IPS-20b (cell line): ENCODE data around the gene CCDC68.

Source experiments
- H3K27ac ChIP-seq: one replicate; pipeline ENCODE4 v1.5.1; 2013; ENCODE audit warnings: low read length
- H3K27me3 ChIP-seq: 2 replicates; pipeline ENCODE4 v1.6.1; 2013; ENCODE audit warnings: mild to moderate bottlenecking, low read length, inconsistent platforms; ENCODE audit not compliant: insufficient read depth
- H3K36me3 ChIP-seq: 2 replicates; pipeline ENCODE4 v1.6.1; 2013; ENCODE audit warnings: low read depth, mild to moderate bottlenecking, inconsistent platforms, low read length, moderate library complexity; ENCODE audit not compliant: insufficient read depth
- H3K4me1 ChIP-seq: 2 replicates; pipeline ENCODE4 v1.6.1; 2013; ENCODE audit warnings: mild to moderate bottlenecking, control low read depth, inconsistent platforms, low read length, moderate library complexity; ENCODE audit not compliant: insufficient read depth
- H3K4me3 ChIP-seq: 2 replicates; pipeline ENCODE4 v1.5.1; 2013; ENCODE audit warnings: mild to moderate bottlenecking, low read length, inconsistent platforms
- H3K9ac ChIP-seq: 2 replicates; pipeline ENCODE4 v1.6.1; 2013; ENCODE audit warnings: low read depth, mild to moderate bottlenecking, inconsistent platforms, low read length, moderate library complexity
- H3K9me3 ChIP-seq: 2 replicates; pipeline ENCODE4 v1.6.1; 2013; ENCODE audit warnings: mild to moderate bottlenecking, low read depth, low read length, inconsistent platforms; ENCODE audit not compliant: insufficient read depth

CCDC68 gene

GRCh38 chr18:54939361-54939917, 19.8 kb downstream of the CCDC68 start:
- H3K4me3 ChIP-seq, result no peak overlapping the region
- H3K36me3 ChIP-seq, result no peaks in the 10 kb centered on the region
- H3K4me1 ChIP-seq, result no peaks in the 10 kb centered on the region
- no peaks in the 10 kb centered on the region for H3K9me3 ChIP-seq
- H3K27ac ChIP-seq, result no peak overlapping the region
- no peaks in the 10 kb centered on the region for H3K27me3 ChIP-seq
- no peak overlapping the region for H3K9ac ChIP-seq

GRCh38 chr18:54938506-54938905, 20.8 kb downstream of the CCDC68 start:
- no peak overlapping the region for H3K4me3 ChIP-seq
- no peaks in the 10 kb centered on the region for H3K9me3 ChIP-seq
- no peaks in the 10 kb centered on the region for H3K27me3 ChIP-seq
- no peak overlapping the region for H3K27ac ChIP-seq
- H3K4me1 ChIP-seq, result no peaks in the 10 kb centered on the region
- no peaks in the 10 kb centered on the region for H3K36me3 ChIP-seq
- no peak overlapping the region for H3K9ac ChIP-seq

GRCh38 chr18:54932472-54932871, 26.8 kb downstream of the CCDC68 start:
- Histone ChIP-seq H3K9me3 (no peaks in the 10 kb centered on the region), H3K4me1 (no peaks in the 10 kb centered on the region), H3K4me3 (no peak overlapping the region), H3K27ac (no peak overlapping the region), H3K27me3 (no peaks in the 10 kb centered on the region), H3K36me3 (no peaks in the 10 kb centered on the region), H3K9ac (no peak overlapping the region)

GRCh38 chr18:54931152-54931551, 28.1 kb downstream of the CCDC68 start:
- H3K27ac ChIP-seq, result no peak overlapping the region
- no peaks in the 10 kb centered on the region for H3K9me3 ChIP-seq
- no peak overlapping the region for H3K4me3 ChIP-seq
- H3K4me1 ChIP-seq, result no peaks in the 10 kb centered on the region
- no peaks in the 10 kb centered on the region for H3K27me3 ChIP-seq
- H3K9ac ChIP-seq, result no peak overlapping the region
- H3K36me3 ChIP-seq, result no peaks in the 10 kb centered on the region

- no peaks in the 10 kb centered on the region for H3K9me3 ChIP-seq
- no peaks in the 10 kb centered on the region for H3K36me3 ChIP-seq
- no peak overlapping the region for H3K9ac ChIP-seq
- no peaks in the 10 kb centered on the region for H3K4me1 ChIP-seq
- H3K27me3 ChIP-seq, result no peaks in the 10 kb centered on the region
- no peak overlapping the region for H3K4me3 ChIP-seq
- H3K27ac ChIP-seq, result no peak overlapping the region
Observed at GRCh38 chr18:54928236-54928635, 31.0 kb downstream of the CCDC68 start.

GRCh38 chr18:54926593-54927325, 32.5 kb downstream of the CCDC68 start:
- Histone ChIP-seq H3K27me3 (no peaks in the 10 kb centered on the region), H3K9ac (no peak overlapping the region), H3K9me3 (no peaks in the 10 kb centered on the region), H3K27ac (no peak overlapping the region), H3K4me3 (no peak overlapping the region), H3K36me3 (no peaks in the 10 kb centered on the region), H3K4me1 (peaks cover 3% of the 10 kb centered on the region; the same call in 1 of the 2 replicates)

- H3K4me1 ChIP-seq, result peaks cover 3% of the 10 kb centered on the region; the same call in 1 of the 2 replicates
- no peak overlapping the region for H3K9ac ChIP-seq
- no peaks in the 10 kb centered on the region for H3K36me3 ChIP-seq
Observed at GRCh38 chr18:54924948-54925347, 34.3 kb downstream of the CCDC68 start.

GRCh38 chr18:54923339-54923956, 35.8 kb downstream of the CCDC68 start:
- no peak overlapping the region for H3K9ac ChIP-seq
- H3K27ac ChIP-seq, result no peak overlapping the region
- no peaks in the 10 kb centered on the region for H3K36me3 ChIP-seq
- H3K4me1 ChIP-seq, result peaks cover 3% of the 10 kb centered on the region; the same call in 1 of the 2 replicates
- H3K27me3 ChIP-seq, result no peaks in the 10 kb centered on the region
- H3K4me3 ChIP-seq, result no peak overlapping the region
- no peaks in the 10 kb centered on the region for H3K9me3 ChIP-seq

More at GRCh38 chr18:54924948-54925347, 34.3 kb downstream of the CCDC68 start:
- H3K4me3 ChIP-seq, result no peak overlapping the region
- H3K9me3 ChIP-seq, result no peaks in the 10 kb centered on the region
- no peaks in the 10 kb centered on the region for H3K27me3 ChIP-seq
- H3K27ac ChIP-seq, result no peak overlapping the region

- Histone ChIP-seq H3K27ac (no peak overlapping the region), H3K9ac (no peak overlapping the region), H3K9me3 (no peaks in the 10 kb centered on the region)
Observed at GRCh38 chr18:54919412-54919811, 39.8 kb downstream of the CCDC68 start.

GRCh38 chr18:54918060-54918459, 41.2 kb downstream of the CCDC68 start:
- H3K27ac ChIP-seq, result no peak overlapping the region
- H3K27me3 ChIP-seq, result no peaks in the 10 kb centered on the region
- no peak overlapping the region for H3K4me3 ChIP-seq
- H3K9me3 ChIP-seq, result no peaks in the 10 kb centered on the region
- peaks cover 3% of the 10 kb centered on the region; the same call in 1 of the 2 replicates for H3K4me1 ChIP-seq
- no peak overlapping the region for H3K9ac ChIP-seq
- H3K36me3 ChIP-seq, result no peaks in the 10 kb centered on the region

More at GRCh38 chr18:54919412-54919811, 39.8 kb downstream of the CCDC68 start:
- no peaks in the 10 kb centered on the region for H3K27me3 ChIP-seq
- no peak overlapping the region for H3K4me3 ChIP-seq
- H3K4me1 ChIP-seq, result peaks cover 3% of the 10 kb centered on the region; the same call in 1 of the 2 replicates
- no peaks in the 10 kb centered on the region for H3K36me3 ChIP-seq

- H3K27me3 ChIP-seq, result no peaks in the 10 kb centered on the region
- no peak overlapping the region for H3K4me3 ChIP-seq
- H3K9ac ChIP-seq, result no peak overlapping the region
- H3K36me3 ChIP-seq, result no peaks in the 10 kb centered on the region
- H3K9me3 ChIP-seq, result no peaks in the 10 kb centered on the region
- no peaks in the 10 kb centered on the region for H3K4me1 ChIP-seq
- no peak overlapping the region for H3K27ac ChIP-seq
Observed at GRCh38 chr18:54916507-54916906, 42.8 kb downstream of the CCDC68 start.

- Histone ChIP-seq H3K9ac (no peak overlapping the region), H3K4me3 (no peak overlapping the region), H3K27ac (no peak overlapping the region), H3K36me3 (no peaks in the 10 kb centered on the region), H3K27me3 (no peaks in the 10 kb centered on the region), H3K9me3 (no peaks in the 10 kb centered on the region), H3K4me1 (no peaks in the 10 kb centered on the region)
Observed at GRCh38 chr18:54914816-54915215, 44.4 kb downstream of the CCDC68 start.
